GM19023 (cell line): ENCODE data around the gene OR9G4.

ENCODE experiments used
- ATAC-seq: cut with Tn5 transposase; IDR thresholded peaks from one replicate; pipeline ENCODE4 v1.9.1; 2021; ENCODE audit warnings: mild to moderate bottlenecking, moderate library complexity; ENCODE audit not compliant: unreplicated experiment

The OR9G4 gene

GRCh38 chr11:56748597-56748996 lies at the start of gene OR9G4:
TSS of gene OR9G4 (minus strand) at chr11:56748697. CDS start at chr11:56743766, 4,931 bp downstream.
- ATAC-seq: no peak

GRCh38 chr11:56783448-56784041 lies 35.0 kb upstream of the OR9G4 start:
- no peak for ATAC-seq

GRCh38 chr11:56782167-56782847 lies 33.8 kb upstream of the OR9G4 start:
- peak; percentile 80 for ATAC-seq

GRCh38 chr11:56776809-56777208 lies 28.3 kb upstream of the OR9G4 start:
- ATAC-seq: no peak

GRCh38 chr11:56764976-56765375 lies 16.5 kb upstream of the OR9G4 start:
- ATAC-seq: no peak

- no peak for ATAC-seq
Measured at GRCh38 chr11:56751480-56751879, 3.0 kb upstream of the OR9G4 start.

- ATAC-seq: no peak
Measured at GRCh38 chr11:56750190-56750589, 1.7 kb upstream of the OR9G4 start.

- ATAC-seq: no peak
Measured at GRCh38 chr11:56740886-56741285, 7.6 kb downstream of the OR9G4 start.

GRCh38 chr11:56740107-56740506 lies 8.4 kb downstream of the OR9G4 start:
- ATAC-seq: no peak

- no peak for ATAC-seq
Measured at GRCh38 chr11:56720513-56720912, 28.0 kb downstream of the OR9G4 start.

GRCh38 chr11:56716379-56716854 lies 32.1 kb downstream of the OR9G4 start:
- ATAC-seq: peak; percentile 55

- ATAC-seq: no peak
Measured at GRCh38 chr11:56714206-56714605, 34.3 kb downstream of the OR9G4 start.

GRCh38 chr11:56706486-56706885 lies 42.0 kb downstream of the OR9G4 start:
- ATAC-seq: no peak

- ATAC-seq: no peak
Measured at GRCh38 chr11:56705784-56706396, 42.6 kb downstream of the OR9G4 start.

- no peak for ATAC-seq
Measured at GRCh38 chr11:56700914-56701485, 47.5 kb downstream of the OR9G4 start.

- ATAC-seq: no peak
Measured at GRCh38 chr11:56700242-56700913, 48.1 kb downstream of the OR9G4 start.

GRCh38 chr11:56698795-56699194 lies 49.7 kb downstream of the OR9G4 start, which contains the start of gene OR9G1:
TSS of gene OR9G1 (plus strand) at chr11:56699095. CDS start at chr11:56700388, 1,293 bp downstream.
- ATAC-seq: no peak

GRCh38 chr11:56693428-56693827 lies 55.1 kb downstream of the OR9G4 start:
- no peak for ATAC-seq
